Measurements from ENCODE around the gene MDFIC2. TPM values are rescaled to one million over a fixed set of nuclear protein-coding genes. Genes with fewer than 3 reads are reported as not detected.

MDFIC2 gene
- total RNA-seq, 1 experiment from 2014 or later: not detected

GRCh38 chr3:70177881-70178645, 134.4 kb downstream of the MDFIC2 start:
- no TSS peak for BruUV-seq (replicated peaks)
- intact Hi-C loops (cut with micrococcal nuclease; ENCODE audit: unreplicated experiment): no loop called here
- no peaks in the 10 kb centered on the region for H3K9me3 Mint-ChIP-seq (ENCODE audit: low read depth, unreplicated experiment)
- no peak for DNase-seq
- no peak overlapping the region for H3K27ac Mint-ChIP-seq (ENCODE audit: unreplicated experiment)
- TF ChIP-seq CTCF (IDR thresholded peaks at IDR 0.05; ENCODE audit: unreplicated experiment): no peak
- H3K4me1 Mint-ChIP-seq (ENCODE audit: low read depth, unreplicated experiment): no peaks in the 10 kb centered on the region
- no peak overlapping the region for H3K4me3 Mint-ChIP-seq (ENCODE audit: low read depth, unreplicated experiment)
- CTCF ChIA-PET: no interaction called here
- no peaks in the 10 kb centered on the region for H3K36me3 Mint-ChIP-seq (ENCODE audit: insufficient read depth, unreplicated experiment)
- no peaks in the 10 kb centered on the region for H3K27me3 Mint-ChIP-seq (ENCODE audit: unreplicated experiment)

GRCh38 chr3:70176224-70176623, 136.2 kb downstream of the MDFIC2 start:
- Mint-ChIP-seq H3K27me3 (ENCODE audit: unreplicated experiment) (no peaks in the 10 kb centered on the region), H3K27ac (ENCODE audit: unreplicated experiment) (no peak overlapping the region), H3K4me3 (ENCODE audit: low read depth, unreplicated experiment) (no peak overlapping the region), H3K4me1 (ENCODE audit: low read depth, unreplicated experiment) (no peaks in the 10 kb centered on the region), H3K9me3 (ENCODE audit: low read depth, unreplicated experiment) (no peaks in the 10 kb centered on the region), H3K36me3 (ENCODE audit: insufficient read depth, unreplicated experiment) (no peaks in the 10 kb centered on the region)
- CTCF ChIA-PET: interaction anchor here (0.6 to 1.1 kb wide), 2 partner anchors 11 to 25 kb away, joined by 3 read pairs; no protein-coding TSS in a partner anchor
- DNase-seq: no peak
- intact Hi-C loops (cut with micrococcal nuclease; ENCODE audit: unreplicated experiment): no loop called here
- no TSS peak for BruUV-seq (replicated peaks)
- no peak for TF ChIP-seq CTCF (IDR thresholded peaks at IDR 0.05; ENCODE audit: unreplicated experiment)

DNA sequence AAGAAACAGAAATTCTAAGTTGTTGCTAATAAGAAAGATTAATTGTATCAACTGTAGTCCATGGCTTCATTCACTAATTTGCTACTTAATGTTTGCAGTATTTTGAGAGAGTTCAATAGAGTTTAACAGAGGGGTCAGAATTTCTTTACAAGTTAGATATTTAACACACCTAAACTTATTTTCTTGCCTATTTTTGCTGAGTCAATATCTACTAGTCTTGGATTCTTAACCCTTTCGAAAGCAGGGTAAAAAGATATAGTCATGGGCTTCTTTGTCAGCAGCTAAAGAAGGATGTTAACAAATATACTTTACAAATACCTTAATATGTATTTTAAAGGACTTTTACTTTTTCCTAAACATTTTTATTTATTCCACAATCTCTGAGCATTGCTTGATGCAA, 155.6 kb downstream of the MDFIC2 start:
- intact Hi-C loops (cut with micrococcal nuclease; ENCODE audit: unreplicated experiment): no loop called here
- Mint-ChIP-seq H3K36me3 (ENCODE audit: insufficient read depth, unreplicated experiment) (no peaks in the 10 kb centered on the region), H3K4me1 (ENCODE audit: low read depth, unreplicated experiment) (no peaks in the 10 kb centered on the region), H3K4me3 (ENCODE audit: low read depth, unreplicated experiment) (no peak overlapping the region), H3K27ac (ENCODE audit: unreplicated experiment) (no peak overlapping the region), H3K9me3 (ENCODE audit: low read depth, unreplicated experiment) (no peaks in the 10 kb centered on the region), H3K27me3 (ENCODE audit: unreplicated experiment) (no peaks in the 10 kb centered on the region)
- BruUV-seq (replicated peaks): no TSS peak
- no peak for DNase-seq
- CTCF ChIA-PET: no interaction called here
- TF ChIP-seq CTCF (IDR thresholded peaks at IDR 0.05; ENCODE audit: unreplicated experiment): no peak

GRCh38 chr3:70150599-70150998, 161.8 kb downstream of the MDFIC2 start:
- no peaks in the 10 kb centered on the region for H3K36me3 Mint-ChIP-seq (ENCODE audit: insufficient read depth, unreplicated experiment)
- no peaks in the 10 kb centered on the region for H3K4me1 Mint-ChIP-seq (ENCODE audit: low read depth, unreplicated experiment)
- CTCF ChIA-PET: no interaction called here
- H3K4me3 Mint-ChIP-seq (ENCODE audit: low read depth, unreplicated experiment): no peak overlapping the region
- H3K9me3 Mint-ChIP-seq (ENCODE audit: low read depth, unreplicated experiment): no peaks in the 10 kb centered on the region
- BruUV-seq (replicated peaks): no TSS peak
- no peak overlapping the region for H3K27ac Mint-ChIP-seq (ENCODE audit: unreplicated experiment)
- no peak for TF ChIP-seq CTCF (IDR thresholded peaks at IDR 0.05; ENCODE audit: unreplicated experiment)
- intact Hi-C loops (cut with micrococcal nuclease; ENCODE audit: unreplicated experiment): no loop called here
- no peak for DNase-seq
- H3K27me3 Mint-ChIP-seq (ENCODE audit: unreplicated experiment): no peaks in the 10 kb centered on the region
